HG03135 (cell line): Measurements from ENCODE around the gene PSD4.
A peak's percentile ranks its signal among the peaks of the same experiment; 100 is the strongest.

Experiments used
- ATAC-seq: cut with Tn5 transposase; IDR thresholded peaks from one replicate; pipeline ENCODE4 v1.9.1; 2021; ENCODE audit warnings: mild to moderate bottlenecking, moderate library complexity; ENCODE audit not compliant: unreplicated experiment

The PSD4 gene

GRCh38 chr2:113167115-113167932 lies 6.4 kb upstream of the PSD4 start:
- no peak for ATAC-seq

GRCh38 chr2:113167962-113168340 lies 5.8 kb upstream of the PSD4 start:
- ATAC-seq: no peak

GRCh38 chr2:113169002-113169530 lies 4.7 kb upstream of the PSD4 start:
- no peak for ATAC-seq

- no peak for ATAC-seq
These were observed 4.2 kb upstream of the PSD4 start for GRCh38 chr2:113169586-113169985.

GRCh38 chr2:113171334-113172075 lies 2.3 kb upstream of the PSD4 start:
- ATAC-seq: no peak

- ATAC-seq: no peak
These were observed 840 bp upstream of the PSD4 start for GRCh38 chr2:113172721-113173541.

DNA sequence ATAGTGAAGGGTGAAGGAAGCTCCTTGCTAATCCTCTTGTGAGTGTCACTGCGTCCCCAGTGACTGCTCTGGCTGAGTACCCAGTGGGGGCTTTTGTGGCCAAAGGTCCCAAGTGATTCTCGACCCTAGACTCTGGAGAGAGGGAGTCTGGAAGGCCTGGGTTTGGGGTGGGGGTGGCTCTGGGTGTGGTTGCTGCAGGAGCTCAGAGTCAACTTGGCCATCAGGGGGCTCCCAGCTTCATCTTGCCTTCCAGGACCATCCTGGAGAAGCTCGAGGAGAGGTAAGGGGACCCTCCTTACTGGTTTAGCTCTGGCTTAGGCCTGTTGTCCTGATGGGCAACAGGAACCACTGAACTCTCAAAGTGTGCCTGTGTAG lies 592 bp downstream of the PSD4 start:
- ATAC-seq: no peak

GRCh38 chr2:113175042-113175628 lies 1.4 kb downstream of the PSD4 start:
- peak; percentile 78 for ATAC-seq

DNA sequence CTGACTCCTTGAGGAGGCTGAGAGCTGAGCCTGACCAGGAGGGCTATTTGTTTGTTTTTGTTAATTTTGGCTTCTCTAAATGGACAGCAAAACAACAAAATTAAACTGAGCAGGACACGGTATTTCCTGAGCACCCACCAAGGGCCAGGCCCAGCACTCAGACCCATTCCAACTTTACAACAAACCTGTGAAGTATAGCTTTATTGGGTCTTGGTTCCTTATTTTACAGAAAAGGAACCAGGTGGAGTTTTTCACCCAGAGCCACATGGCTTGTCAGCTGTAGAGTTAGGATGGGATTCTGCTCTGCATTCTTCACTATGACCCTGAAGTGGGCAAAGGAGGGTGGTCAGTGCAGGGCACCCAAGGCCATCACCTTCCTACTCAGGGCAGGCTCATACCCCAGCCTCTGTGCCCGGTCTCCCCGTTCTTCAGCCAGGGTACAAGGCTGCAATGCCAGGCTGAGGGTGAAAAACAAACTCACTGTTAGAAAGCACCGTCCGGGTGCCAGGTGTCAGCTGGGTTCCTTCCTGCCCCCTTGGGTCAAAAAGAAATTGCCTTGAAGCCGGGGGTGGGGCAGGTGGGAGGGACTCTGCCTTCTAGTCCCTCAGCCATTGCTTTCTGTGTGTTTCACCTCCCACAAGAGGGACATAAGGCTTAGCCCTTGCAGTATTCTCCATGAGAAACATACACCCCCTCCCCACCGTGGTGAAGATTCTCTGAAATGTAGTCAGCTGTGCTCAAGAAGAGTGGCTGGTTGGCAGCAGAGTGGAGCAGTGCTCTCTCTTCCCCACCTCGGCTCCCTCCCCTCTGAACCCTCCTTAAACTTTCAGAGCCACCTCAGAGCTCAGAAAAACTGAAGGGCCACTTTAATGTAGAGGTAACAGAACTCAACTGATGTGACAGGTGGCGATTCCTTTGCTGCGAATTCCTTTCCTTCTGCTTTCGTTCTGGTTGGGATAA lies 2.2 kb downstream of the PSD4 start:
- ATAC-seq: no peak

GRCh38 chr2:113176696-113177355 lies 3.1 kb downstream of the PSD4 start:
- ATAC-seq: no peak

GRCh38 chr2:113178069-113178746 lies 4.4 kb downstream of the PSD4 start:
- ATAC-seq: no peak

DNA sequence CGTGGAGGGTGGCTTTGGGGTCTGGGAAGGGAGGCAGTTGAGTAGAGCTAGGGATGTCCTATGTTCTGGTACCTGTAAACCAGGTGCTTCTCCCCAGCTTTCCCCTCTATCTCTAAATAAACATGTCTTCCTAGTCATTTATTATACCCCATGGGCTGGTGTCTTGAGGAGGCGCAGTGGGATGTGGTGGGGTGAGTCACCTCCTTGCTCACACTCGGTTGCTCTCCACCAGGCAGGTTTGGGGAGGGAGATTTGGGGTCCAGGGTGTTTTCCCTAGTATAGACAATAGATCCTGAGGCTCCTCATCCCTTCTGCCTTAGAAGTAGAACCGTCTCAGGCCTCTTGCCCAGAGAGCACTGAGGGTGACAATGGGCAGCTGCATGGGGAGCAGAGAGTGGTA lies 5.1 kb downstream of the PSD4 start:
- ATAC-seq: no peak

DNA sequence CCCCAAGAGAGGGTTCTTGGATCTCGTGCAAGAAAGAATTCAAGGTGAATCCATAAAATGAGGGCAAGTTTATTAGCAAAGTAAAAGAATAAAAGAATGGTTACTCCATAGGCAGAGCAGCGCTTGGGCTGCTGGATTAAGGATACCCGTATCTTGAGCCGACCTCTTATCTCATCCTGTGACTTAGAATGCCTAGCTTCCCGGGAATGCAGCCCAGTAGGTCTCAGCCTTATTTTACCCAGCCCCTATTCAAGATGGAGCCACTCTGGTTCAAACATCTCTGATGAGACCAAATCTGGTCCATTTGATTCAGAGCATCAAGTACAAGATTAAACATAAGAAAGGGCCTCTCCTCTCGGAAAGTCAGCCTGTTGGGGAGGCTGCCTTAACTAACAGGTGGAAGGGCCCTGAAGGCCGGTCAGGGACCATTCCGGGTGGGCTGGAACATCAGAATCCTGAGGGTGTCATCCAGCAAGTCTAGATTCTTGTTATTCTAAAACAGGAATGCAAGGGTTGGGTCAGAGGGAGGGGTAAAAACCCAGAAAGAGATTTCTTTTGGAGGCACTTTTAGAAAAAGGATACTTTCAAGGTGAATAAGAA lies 5.8 kb downstream of the PSD4 start:
- ATAC-seq: no peak

GRCh38 chr2:113180131-113180946 lies 6.6 kb downstream of the PSD4 start:
- no peak for ATAC-seq

GRCh38 chr2:113181258-113182051 lies 7.7 kb downstream of the PSD4 start:
- ATAC-seq: no peak

- ATAC-seq: no peak
These were observed 8.9 kb downstream of the PSD4 start for GRCh38 chr2:113182471-113183260.
